ENCODE measurements around the gene DLG1. TPM values are rescaled to one million over a fixed set of nuclear protein-coding genes. Genes with fewer than 3 reads are reported as not detected.

The DLG1 gene
- total RNA-seq, 1 experiment from 2014 or later: 121 TPM

DNA sequence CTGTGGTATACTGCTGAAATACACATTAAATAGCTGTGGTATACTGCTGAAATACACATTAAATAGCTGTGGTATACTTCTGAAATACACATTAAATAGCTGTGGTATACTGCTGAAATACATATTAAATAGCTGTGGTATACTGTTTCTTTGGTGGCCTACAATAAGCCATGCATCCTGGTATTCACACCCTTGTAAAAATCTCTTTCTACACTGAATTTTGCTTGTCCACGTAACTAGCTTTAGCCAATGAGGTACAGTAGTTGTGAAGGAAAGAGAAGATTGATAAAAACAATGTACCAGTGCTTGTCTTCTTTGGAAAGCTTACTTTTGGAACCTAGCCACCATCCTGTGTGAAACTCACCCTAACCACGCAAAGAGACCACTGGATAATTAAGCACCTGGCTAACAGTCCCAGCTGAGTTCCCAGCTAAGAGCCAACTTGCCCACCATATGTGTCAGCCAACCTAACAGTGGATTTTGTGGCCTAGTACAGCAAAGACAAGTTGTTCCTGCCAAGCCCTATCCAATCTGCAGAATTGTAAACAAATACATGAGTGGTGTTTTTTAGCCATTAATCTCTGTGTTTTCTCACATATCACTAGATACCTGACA lies 165.4 kb downstream of the DLG1 start:
- DNase-seq (ENCODE audit: unreplicated experiment): no peak
- BruUV-seq (replicated peaks): no TSS peak

DNA sequence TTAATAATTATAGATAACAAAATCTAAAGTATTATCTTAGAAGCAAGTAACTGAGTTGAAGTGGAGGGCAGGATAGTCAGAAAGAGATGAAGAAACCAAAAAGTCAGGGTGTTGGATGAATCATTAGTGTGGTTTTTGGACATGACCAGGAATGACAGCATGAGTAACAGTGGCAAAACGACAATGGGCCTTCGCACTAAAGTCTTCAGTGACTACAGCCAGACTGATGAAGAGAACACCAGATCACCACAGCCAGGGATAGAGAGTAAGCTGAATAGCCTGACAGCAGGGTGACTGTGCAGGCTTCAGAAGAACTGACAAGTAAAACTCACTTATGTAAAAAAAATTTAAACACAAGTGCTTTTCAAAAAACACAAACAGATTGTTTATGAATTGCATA lies 172.8 kb downstream of the DLG1 start:
- peaks cover 38% of the 10 kb centered on the region for H3K36me3 Mint-ChIP-seq (ENCODE audit: insufficient read depth, unreplicated experiment)
- H3K4me3 Mint-ChIP-seq (ENCODE audit: unreplicated experiment): no peak overlapping the region
- no peak overlapping the region for H3K27ac Mint-ChIP-seq (ENCODE audit: low read depth, unreplicated experiment)
- H3K27me3 Mint-ChIP-seq (ENCODE audit: insufficient read depth, unreplicated experiment): no peaks in the 10 kb centered on the region
- peak; percentile 51 for DNase-seq (ENCODE audit: unreplicated experiment)
- CTCF ChIA-PET: no interaction called here
- H3K9me3 Mint-ChIP-seq (ENCODE audit: unreplicated experiment): no peaks in the 10 kb centered on the region
- TF ChIP-seq, protein P1, sequence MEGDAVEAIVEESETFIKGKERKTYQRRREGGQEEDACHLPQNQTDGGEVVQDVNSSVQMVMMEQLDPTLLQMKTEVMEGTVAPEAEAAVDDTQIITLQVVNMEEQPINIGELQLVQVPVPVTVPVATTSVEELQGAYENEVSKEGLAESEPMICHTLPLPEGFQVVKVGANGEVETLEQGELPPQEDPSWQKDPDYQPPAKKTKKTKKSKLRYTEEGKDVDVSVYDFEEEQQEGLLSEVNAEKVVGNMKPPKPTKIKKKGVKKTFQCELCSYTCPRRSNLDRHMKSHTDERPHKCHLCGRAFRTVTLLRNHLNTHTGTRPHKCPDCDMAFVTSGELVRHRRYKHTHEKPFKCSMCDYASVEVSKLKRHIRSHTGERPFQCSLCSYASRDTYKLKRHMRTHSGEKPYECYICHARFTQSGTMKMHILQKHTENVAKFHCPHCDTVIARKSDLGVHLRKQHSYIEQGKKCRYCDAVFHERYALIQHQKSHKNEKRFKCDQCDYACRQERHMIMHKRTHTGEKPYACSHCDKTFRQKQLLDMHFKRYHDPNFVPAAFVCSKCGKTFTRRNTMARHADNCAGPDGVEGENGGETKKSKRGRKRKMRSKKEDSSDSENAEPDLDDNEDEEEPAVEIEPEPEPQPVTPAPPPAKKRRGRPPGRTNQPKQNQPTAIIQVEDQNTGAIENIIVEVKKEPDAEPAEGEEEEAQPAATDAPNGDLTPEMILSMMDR (IDR thresholded peaks at IDR 0.05; ENCODE audit: unreplicated experiment): no peak
- H3K4me1 Mint-ChIP-seq (ENCODE audit: insufficient read depth, unreplicated experiment): peaks cover 18% of the 10 kb centered on the region
- intact Hi-C loops (cut with micrococcal nuclease): no loop called here
- no TSS peak for BruUV-seq (replicated peaks)
- POLR2A ChIA-PET: no interaction called here

More for the DNA sequence above, 165.4 kb downstream of the DLG1 start:
- H3K36me3 Mint-ChIP-seq (ENCODE audit: insufficient read depth, unreplicated experiment): peaks cover 77% of the 10 kb centered on the region
- no peaks in the 10 kb centered on the region for H3K9me3 Mint-ChIP-seq (ENCODE audit: unreplicated experiment)
- TF ChIP-seq, protein P1 (IDR thresholded peaks at IDR 0.05; ENCODE audit: unreplicated experiment): no peak
- ChIA-PET POLR2A (interaction anchor here (0.7 to 1.3 kb wide), 3 partner anchors 28 to 105 kb away, joined by 3 to 4 read pairs (median 3); no protein-coding TSS in a partner anchor), CTCF (interaction anchor here (0.8 kb wide), 1 partner anchor 372 kb away, joined by 3 read pairs; no protein-coding TSS in a partner anchor)
- intact Hi-C loops (cut with micrococcal nuclease): no loop called here
- no peak overlapping the region for H3K27ac Mint-ChIP-seq (ENCODE audit: low read depth, unreplicated experiment)
- H3K27me3 Mint-ChIP-seq (ENCODE audit: insufficient read depth, unreplicated experiment): no peaks in the 10 kb centered on the region
- no peak overlapping the region for H3K4me3 Mint-ChIP-seq (ENCODE audit: unreplicated experiment)
- peaks cover 7% of the 10 kb centered on the region for H3K4me1 Mint-ChIP-seq (ENCODE audit: insufficient read depth, unreplicated experiment)

DNA sequence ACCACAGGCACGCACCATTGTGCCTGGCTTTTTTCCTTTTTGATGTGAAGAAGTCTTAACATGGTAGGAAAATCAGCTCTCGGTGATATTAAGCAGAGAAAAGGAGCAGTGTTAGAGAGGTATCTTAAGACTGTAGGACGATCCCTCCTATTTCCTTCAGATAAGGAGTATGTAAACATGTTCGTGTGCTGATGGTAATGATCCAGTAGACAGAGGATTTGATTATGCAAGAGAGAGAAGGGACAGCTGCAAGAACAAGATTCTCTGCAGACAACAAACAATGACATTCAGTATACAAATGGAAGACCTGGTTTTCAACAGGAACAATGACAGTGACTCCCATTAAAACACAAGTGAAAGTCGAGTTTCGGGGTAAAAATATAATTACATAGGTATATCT lies 173.7 kb downstream of the DLG1 start:
- Mint-ChIP-seq H3K4me1 (ENCODE audit: insufficient read depth, unreplicated experiment) (peaks cover 18% of the 10 kb centered on the region), H3K27me3 (ENCODE audit: insufficient read depth, unreplicated experiment) (no peaks in the 10 kb centered on the region), H3K4me3 (ENCODE audit: unreplicated experiment) (no peak overlapping the region), H3K27ac (ENCODE audit: low read depth, unreplicated experiment) (no peak overlapping the region), H3K36me3 (ENCODE audit: insufficient read depth, unreplicated experiment) (peaks cover 31% of the 10 kb centered on the region), H3K9me3 (ENCODE audit: unreplicated experiment) (no peaks in the 10 kb centered on the region)
- ChIA-PET POLR2A (no interaction called here), CTCF (no interaction called here)
- no TSS peak for BruUV-seq (replicated peaks)
- intact Hi-C loops (cut with micrococcal nuclease): no loop called here
- TF ChIP-seq, protein P1 (IDR thresholded peaks at IDR 0.05; ENCODE audit: unreplicated experiment): no peak
- no peak for DNase-seq (ENCODE audit: unreplicated experiment)

DNA sequence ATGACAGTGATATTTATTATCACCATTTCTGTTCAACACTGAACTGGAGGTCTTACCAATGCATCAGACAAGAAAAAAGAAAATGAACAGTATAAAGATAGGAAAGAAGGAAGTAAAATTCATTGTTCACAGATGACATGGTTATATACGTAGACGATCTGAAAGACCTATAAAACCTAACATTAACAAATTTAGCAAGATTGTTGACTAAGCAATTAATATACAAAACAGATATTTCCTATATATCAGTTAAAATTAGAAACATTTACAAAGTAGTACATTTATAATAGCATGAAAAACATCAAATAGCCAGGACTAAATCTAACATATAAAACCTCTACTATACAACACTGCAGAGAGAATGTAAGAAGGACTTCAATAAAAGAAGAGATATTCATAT lies 176.0 kb downstream of the DLG1 start:
- H3K4me3 Mint-ChIP-seq (ENCODE audit: unreplicated experiment): no peak overlapping the region
- no peaks in the 10 kb centered on the region for H3K27me3 Mint-ChIP-seq (ENCODE audit: insufficient read depth, unreplicated experiment)
- no peak for DNase-seq (ENCODE audit: unreplicated experiment)
- H3K27ac Mint-ChIP-seq (ENCODE audit: low read depth, unreplicated experiment): no peak overlapping the region
- intact Hi-C loops (cut with micrococcal nuclease): no loop called here
- POLR2A ChIA-PET: no interaction called here
- CTCF ChIA-PET: no interaction called here
- H3K4me1 Mint-ChIP-seq (ENCODE audit: insufficient read depth, unreplicated experiment): peaks cover 20% of the 10 kb centered on the region
- H3K36me3 Mint-ChIP-seq (ENCODE audit: insufficient read depth, unreplicated experiment): peaks cover 14% of the 10 kb centered on the region
- TF ChIP-seq, protein P1 (IDR thresholded peaks at IDR 0.05; ENCODE audit: unreplicated experiment): no peak
- no TSS peak for BruUV-seq (replicated peaks)
- no peaks in the 10 kb centered on the region for H3K9me3 Mint-ChIP-seq (ENCODE audit: unreplicated experiment)
